Midbrain (tissue), 1 donor: ENCODE measurements around the gene ADCY3.

Source experiments
- DNase-seq: peaks from one replicate; lab custom pipeline; 2025; lab: John Stamatoyannopoulos, UW

ADCY3 gene

DNA sequence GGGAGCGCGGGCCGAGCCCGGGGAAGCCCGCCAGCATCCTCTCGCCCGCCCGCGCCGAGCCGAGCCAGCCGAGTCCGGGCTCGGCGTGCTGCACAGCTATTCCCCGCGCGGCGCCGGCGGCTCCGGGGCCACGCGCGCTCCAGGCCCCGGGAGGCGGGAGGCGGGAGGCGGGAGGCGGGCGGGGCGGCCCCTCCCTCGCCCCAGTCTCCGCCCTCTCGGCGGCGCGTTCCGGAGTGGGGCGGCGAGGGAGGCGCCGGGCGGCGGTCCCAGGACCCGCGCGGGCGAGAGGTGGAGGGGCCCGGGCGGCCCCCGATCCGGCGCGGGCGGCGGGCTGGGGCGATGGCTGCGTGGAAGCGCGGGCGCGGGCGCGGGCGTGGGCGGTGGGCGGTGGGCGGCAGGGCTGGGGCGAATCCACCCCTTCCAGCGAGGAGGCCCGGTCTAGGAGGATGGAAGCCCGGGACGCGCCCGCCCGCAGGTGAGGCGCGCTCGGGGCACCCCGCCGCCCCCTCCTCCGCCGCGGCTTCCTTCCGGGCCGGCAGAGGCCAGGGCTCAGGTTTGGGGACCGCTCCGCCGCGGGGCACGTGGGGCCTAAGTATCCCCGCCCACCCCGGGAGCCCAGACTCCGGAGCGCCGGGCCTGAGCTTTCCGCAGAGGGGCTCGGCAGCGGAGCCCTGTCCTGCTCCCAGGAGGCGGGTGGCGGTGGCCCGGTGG, at the start of gene ADCY3:
ADCY3 (minus strand) TSS at position 140 of the 711 bp plus-strand sequence. CDS start 1,250 bp downstream, outside the sequence.
- DNase-seq = peak; percentile 77

DNA sequence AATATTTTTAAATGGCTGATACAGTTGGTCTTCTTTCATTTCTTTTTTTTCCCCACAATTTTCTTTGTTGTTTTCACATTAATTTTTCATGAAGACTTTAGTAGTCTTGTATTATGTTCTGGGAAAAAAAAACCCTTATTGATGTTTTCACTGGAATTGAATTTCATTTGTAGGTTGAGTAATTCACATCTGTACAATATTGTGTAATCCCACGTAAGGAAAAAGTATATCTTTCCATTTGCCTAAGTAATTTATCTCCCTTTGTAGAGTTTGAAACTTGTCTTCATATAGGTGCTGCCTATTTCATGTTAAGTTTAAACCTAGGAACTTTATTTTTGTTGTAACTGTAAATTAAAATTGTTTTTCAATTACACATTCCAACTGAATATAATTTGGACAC, 49.7 kb upstream of the ADCY3 start:
- DNase-seq = no peak

DNA sequence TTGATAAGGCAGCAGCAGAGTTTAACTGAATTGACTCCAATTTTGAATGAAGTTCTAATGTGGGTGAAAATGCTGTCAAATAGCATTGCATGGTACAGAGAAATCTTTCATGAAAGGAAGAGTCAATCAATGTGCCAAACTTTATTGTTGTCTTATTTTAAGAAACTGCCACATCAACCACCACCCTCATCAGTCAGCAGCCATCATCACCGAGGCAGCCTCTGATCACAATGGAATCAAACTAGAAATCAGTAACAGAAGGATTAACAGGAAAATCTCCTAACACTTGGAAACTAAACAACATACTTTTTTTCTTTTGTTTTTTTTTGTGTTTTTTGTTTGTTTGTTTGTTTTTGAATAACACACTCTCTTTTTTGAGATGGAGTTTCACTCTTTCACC, 41.9 kb upstream of the ADCY3 start:
- no peak for DNase-seq

DNA sequence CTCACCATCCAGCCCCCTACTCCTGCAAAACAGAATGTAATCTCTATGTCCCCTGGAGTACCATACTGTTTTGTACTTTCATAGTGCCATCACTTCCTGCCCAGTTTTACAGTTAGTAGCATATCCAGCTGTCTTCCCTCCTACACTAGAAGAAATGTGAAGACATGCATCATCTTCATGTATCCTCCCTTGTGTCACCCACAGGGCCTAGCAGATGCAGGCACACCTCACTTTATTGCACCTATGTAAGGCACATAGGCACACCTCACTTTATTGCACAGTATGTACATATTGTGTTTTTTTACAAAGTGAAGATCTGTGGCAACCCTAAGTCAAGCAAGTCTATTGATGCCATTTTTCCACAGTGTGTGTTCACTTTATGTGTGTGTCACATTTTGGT, 39.7 kb upstream of the ADCY3 start:
- DNase-seq = no peak

DNA sequence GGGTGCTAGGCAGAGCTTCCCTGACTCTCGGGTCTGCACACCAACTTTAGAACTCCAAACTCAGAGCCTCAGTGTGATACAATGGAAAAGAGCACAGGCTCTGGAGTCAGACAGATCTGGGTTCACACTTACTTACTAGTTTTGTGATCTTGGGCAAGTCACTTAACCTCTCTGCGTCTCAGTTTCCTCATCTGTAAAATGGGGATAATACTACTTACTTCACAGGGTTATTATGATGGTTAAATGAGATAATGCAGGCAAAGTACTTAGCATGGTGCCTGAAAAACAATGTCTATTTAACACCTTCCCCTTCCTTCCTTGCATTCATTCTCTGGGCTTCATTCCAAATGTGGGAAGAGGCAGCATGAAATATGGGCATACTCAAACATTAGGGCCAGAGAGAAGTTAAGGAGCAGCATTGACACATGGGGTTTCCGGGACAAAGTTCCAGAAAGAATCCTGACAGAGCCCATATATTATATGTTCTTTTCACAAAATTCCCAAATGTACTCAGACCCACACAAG, 38.4 kb upstream of the ADCY3 start:
- no peak for DNase-seq

DNA sequence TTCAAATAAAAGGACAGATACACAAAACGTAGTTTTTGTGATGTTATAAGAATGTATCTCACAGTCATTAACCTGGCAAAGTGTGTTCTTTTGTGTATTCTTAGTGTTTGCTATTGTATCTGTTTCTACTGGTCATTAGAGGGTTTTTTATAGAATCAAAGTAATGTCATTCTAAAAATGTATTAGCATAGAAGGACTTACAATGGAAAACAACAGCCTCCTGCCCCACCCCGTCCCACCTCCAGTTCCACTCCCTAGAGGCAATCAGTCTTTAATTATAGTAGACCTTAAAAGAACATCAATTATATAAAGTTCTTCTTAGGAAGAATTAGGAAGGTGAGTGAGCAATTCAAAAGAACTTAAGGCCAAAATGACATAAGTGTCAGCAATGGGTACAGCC, 37.9 kb upstream of the ADCY3 start:
- DNase-seq = no peak

DNA sequence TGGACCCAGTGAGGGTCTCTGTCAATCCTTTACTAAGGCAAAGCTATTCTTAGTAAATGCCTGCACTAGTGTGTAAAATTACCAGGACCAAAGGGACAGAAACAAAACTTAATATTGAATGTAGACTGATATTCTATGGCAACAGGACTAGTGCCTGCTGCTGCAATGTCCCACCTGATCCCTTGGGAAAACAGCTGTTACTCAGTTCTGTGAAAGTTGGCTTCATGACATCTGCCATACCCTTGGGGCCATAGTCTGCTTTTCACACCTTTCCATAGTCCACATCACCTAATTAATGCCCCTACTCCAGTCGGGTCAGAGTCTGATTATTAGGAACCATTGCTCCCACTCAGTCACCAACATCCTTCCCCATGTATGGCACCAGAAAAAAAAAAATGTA, 37.2 kb upstream of the ADCY3 start:
- DNase-seq = no peak

DNA sequence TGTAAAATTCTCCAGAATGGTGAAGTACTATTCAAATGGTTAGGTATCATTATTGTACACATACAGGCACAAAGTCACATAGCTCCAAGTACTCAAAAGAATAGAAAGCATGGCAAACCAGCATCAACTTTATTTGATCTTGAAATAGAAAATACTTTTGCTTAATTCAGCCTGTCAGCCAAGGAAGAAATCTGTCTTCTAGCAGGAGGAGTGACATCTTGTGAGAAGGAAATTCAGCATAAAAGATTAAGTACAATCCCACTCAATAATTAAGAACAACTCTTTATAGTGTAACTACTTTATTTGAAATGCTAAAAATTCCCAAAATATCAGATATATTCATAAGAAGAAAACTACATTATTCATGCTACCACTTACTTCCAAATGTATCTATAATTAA, 35.9 kb upstream of the ADCY3 start:
- no peak for DNase-seq

DNA sequence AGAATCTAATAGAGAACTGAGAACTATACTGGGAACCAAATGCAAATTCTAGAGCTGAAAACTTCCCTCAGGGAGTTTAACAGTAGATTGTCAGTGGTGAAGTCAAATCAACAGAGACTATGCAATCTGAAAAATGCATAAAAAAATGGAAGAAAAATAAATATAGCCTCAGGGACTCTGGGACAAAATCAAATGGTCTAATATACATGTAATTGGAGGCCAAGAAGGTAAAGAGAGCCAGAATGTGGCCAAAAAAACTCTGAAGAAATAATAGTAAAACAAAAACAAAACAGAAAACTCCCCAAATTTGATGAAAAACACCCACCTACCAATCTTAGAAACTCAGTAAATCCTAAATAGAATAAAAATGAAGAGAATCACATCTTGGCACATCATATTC, 35.2 kb upstream of the ADCY3 start:
- DNase-seq = no peak

DNA sequence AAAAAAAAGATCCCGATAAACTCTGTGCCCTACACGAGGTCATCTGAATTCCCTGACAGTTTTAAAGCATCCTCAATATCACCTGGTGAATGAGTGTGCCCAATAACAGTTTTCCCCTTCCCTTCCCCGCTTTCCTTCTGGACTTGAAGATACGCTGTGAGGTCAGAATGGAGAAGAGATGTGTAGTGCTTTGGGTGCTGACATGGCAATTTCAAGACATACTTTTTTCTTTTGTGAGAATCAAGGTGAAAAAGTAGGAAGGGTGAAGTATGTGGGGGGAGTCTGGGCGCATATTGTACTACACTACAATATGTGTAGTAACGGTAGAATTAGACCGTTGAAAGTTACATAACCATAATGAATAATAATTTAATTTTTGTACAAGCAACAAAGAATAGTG, 30.1 kb upstream of the ADCY3 start:
- DNase-seq = no peak

DNA sequence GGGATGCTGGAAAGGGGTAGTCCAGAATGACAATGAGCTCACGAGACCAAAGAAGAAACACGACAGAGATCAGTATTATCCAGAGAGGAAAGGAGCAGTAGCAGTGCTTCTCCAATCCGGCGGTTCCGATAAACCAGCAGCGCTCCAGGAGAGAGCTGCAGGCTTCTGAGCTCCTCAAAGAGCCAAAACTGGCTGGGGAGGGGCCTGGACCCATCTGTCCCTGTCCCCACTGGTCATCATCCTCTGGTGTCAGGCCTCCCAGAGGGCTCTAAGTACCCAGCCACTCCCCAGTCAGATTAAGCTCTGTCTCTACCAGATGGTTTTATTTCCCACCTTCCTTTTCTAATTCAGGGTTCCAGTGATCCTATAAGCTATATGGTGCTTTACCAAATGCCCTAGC, 28.5 kb upstream of the ADCY3 start:
- DNase-seq = no peak

DNA sequence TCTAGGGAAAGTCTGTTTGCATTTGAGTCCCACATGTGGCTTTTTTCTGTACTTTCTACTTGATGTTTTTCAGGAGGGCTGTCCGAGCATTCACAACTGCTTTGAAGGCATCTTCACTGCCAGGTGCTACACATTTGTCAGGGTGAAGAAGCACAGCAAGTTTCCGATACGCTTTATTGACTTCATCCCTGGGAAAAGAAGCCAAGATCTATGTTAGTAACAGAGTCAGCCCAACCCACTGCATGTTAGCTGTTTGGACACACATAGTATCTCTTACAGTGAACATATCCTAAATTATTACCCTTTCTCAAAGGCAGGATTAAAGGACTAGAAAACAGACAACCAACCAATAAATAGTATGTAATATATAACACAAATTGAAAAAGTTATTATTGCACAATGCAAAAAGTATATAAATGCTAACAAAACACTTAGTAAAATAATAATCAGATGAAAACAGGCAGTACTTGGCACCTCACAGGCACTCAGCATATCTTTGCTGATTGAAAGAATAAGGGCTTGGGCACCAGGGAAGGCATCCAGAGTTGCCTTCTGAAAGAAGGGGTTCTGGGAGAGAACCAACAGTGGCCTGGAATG, 27.6 kb upstream of the ADCY3 start:
- DNase-seq = no peak

DNA sequence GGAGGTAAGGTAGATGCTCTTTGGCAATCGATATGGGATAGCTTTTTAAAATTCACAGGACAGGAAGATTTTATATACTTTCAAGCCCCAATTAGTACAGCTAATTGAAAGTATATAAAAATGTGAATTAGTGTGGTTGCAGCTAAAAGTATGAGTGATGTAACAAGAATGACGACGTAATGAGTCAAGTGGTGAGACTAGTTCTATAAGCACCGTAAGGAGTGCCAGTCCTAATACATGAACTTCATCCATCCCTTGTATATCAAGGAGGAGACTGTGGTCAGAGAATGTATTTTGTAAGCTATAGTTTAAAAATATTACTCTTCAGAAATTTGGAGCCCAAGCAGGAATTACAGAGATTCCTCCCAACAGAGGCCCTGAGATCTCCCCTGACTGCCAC, 25.9 kb upstream of the ADCY3 start:
- no peak for DNase-seq

DNA sequence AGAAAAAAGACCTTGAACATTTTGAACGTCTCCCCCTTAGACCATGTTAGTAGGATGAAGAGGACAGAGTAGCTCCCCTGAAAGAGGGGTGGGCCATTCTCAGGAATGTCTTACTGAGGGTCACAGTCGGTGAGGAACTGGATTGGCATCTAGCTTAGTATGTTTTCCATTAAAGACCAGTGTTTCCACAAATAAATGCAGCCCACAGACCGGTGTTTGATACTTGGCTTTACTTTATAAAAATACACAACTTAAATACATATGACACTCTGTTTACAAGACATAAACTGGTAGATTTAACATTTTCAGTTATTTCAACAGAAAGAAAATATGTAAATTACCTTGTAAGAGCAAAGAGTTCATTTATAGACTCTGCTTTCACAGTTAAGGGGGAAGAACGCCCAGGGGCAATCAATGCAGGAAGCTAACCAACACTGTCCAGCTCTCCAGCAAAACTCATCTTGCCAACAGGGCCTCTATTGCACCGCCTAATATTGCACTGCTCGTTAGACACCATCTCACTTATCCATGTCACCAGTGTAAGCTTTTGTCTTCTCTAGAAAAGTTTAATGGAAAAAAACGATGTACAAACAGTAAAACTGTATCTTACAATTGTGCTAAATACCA, 23.5 kb upstream of the ADCY3 start:
- no peak for DNase-seq

DNA sequence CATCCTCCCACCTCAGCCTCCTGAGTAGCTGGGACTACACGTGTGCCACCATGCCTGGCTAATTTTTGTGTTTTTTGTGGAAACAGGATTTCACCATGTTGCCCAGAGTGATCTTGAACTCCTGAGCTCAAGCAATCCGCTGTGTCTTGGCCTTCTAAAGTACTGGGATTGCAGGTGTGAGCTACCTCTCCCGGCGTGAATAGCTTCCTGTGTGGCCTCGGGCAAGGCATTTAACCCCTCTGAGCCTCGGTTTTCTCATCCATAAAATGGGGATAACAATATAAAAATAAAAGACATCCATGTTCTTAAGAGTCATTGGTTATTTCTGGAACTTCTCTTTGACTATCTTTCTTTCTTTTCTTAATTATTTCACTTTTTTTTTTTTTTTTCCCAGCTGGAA, 19.3 kb upstream of the ADCY3 start:
- no peak for DNase-seq

DNA sequence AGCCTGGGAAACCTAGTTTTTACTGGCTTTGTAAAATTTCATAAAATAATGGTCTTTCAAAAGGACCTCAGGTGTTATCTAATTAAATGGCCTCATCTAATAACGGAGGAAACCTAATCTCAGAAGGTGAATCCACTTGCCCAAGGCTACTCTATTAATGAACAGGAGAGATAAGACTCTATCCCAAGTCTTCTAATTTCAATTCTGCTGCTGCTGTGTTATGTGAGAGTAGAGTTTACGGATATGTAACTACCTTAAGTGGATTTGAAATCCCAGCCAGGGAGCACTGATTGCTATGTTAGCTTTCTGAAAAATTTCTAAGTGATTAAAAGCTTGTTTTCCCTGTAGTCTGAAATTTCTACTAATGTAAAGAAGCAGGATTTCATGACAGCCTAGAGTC, 17.2 kb upstream of the ADCY3 start:
- DNase-seq = no peak

DNA sequence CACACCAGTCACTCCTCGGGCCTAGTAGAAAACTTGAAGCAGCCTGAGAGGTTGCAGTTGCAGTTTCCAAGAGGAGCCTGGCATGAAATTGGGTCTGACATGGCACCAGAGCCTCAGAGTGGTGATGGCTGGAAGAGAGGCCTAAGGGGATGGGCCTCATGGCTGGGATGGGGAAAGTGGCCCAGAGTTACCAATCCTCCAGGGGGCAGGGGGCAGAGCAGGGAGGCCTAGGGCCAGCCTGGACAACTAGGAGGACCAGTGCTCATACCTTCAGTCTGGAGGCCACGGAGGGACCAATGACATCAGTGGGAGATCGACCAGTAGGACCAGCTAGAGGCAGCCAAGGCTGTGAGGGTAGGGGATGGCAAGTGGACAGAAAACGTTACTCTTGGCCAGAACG, 15.1 kb upstream of the ADCY3 start:
- no peak for DNase-seq

DNA sequence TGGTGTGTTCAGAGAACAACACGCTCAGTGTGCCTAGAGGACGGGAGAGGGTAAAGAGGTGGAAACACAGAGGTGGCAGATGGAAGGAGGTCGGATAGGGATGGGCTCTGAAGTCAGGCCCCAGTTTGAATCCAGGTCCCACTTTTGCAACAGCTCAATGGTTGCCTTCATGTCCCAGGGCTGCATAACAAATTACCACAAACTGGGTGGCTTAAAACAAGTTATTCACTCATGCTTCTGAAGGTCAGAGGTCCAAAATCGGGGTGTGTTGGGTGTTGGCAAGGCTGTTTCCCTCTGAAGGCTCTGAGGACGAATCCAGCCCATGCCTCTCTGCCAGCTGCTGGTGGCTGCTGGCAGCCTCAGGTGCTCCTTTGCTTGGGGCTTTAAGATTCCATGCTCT, 12.7 kb upstream of the ADCY3 start:
- no peak for DNase-seq

DNA sequence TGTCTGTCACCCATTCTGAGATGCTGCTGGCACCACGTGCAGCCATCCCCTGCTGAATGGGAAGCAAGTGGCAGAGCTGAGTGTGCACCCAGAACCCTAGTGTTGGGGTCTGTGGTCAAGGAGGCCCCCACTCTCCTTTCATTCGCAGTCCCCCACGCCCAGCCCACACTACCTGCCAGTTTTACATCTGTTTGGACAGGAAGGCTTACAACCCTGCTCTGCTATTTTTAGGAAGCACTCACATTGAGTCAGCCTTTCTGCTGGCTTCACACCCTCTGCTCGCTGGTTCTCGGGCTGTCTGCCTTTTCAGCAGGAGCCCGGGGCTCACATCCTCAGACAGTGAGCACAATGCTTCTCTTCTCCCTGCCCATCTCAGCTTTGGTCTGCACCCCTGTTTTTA, 10.7 kb upstream of the ADCY3 start:
- DNase-seq = no peak

DNA sequence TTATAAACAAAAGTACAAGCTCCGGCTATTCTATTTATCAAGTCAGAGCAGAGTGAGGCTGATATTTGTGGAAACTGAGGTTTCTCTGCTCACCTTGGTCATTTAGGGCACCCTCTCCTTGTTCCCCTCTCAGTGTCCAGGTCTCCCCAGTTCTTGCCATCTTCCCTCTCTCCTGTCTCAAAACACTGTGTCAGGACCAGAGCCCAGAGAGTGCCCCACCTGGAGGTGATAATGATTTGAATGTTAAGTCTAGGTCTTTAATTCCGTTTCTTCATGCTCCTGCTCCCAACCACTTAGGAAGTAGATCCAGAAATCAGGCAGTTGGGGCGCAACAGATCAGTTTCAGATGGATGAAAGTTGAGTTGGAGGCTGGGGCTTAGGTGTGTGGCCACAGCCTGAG, 9.2 kb upstream of the ADCY3 start:
- no peak for DNase-seq

DNA sequence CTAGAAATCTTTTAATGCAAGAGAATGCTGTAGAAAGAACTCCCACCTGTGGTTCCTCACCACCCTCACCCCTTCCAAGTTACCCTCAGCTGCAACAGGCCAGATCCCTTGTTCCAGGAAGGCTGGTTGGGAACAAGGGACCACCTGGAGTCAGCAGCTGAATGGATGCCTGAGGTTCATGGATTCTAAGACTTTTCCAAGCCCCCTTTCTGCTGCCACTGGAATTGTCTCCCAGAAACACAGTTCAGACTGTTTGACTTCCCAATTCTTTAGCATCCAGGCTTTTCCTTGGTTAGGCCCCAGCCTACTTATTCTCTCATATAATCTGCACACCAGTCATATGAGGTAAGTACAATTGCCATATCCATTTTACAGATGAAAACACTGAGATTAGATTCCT, 8.0 kb upstream of the ADCY3 start:
- DNase-seq = no peak

DNA sequence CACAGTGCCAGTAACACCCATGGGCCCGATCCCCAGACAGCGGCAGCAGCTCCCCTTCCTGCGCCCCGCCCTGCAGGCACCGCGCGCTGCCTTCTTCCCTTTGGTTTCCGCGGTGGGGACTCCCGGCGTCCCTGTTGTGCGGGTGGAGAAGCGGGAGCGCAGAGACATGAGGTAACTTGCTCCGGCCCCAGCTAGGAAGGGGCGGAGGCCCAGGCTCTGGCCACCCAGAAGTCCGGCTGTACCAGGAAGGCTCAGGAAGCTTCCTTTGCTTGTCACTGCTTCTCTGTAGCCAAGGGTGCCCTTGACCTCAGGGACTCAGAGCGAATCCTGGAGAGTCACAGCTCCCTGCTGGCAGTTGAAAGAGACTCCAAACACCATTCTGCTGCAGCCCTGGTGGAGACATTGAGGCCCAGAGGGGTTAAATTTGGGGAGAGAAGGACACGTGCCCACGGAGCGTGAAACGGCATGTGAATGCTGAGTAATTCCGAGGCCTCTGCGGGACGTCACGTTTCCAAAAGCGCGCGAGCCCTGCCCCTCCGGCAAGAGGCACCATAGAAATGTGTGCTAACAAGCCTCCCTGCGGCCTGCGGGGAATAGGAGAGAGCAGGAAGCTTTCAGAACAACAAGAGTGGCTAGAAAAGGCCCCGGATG, 6.7 kb upstream of the ADCY3 start:
- DNase-seq = no peak

DNA sequence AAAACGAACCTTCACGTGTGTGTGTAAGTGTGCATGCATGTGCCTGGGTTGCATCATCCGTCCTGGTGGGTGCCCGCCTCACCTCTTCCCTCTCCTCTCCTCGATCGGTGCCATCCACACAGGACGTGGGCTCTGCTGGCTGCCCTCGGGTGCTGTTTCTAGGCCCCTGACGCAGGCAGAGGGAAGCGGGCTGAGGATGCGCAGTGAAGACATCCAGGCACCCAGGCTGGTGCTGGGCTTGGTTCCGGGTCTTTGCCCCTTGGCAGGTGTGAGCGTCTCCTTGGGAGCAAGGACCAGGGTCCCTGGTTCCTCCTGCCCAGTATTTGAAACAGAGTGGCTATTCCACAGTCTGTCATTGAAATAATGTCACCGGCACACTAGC, 6.2 kb upstream of the ADCY3 start:
- no peak for DNase-seq
